ENCODE data around the gene MTFP1.

Gene MTFP1

DNA sequence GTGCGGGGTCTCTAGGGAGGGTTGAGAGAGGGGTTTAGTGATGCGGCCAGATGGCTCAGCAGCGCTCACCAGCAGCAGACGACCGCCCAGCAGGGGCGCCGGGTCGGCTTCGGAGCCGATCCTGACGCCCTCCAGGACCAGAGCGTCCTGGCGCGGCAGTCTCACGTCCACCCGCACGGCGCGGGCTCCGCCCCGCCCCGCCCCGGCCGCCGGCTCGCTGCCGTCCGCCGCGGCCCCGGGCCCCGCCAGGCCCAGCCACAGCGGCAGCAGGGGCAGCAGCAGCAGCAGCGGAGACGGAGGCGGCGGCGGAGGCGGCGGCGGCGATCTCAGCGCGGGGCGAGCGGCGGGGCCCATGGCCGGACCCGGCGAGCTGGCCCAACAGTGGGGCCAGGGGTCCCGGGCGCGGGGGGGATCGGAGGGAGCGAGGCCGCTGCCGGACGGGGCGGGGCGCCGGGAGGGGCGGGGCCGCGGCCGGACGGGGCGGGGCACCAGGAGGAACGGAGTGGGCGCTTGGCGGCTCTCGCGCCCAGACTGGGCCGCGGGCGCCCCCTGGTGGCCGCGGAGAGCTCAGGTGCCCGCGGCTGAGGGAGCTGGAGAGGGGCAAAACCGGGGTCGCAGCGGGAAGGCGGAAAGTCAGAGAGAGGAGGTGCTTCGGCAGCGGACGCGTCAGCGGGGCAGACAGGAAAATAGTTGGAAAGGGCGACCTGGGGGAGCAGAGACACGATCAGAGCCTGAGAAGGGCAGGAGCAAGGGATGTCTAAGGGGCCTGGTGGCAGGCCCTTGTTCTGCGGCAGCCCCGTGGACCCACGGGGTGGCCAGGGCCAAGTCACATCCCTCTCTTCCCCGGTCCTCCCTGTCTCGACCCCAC lies 38.4 kb upstream of the MTFP1 start, which contains the start of gene RNF215:
Gene RNF215 (minus strand): TSS at position 452 of the 868 bp plus-strand sequence. CDS start 98 bp downstream, at position 354.
- TF ChIP-seq CTCF (conservative IDR thresholded peaks at IDR 0.05) = peak; percentile 95
- H3K27ac ChIP-seq = peak within 1 kb of the TSS; percentile 81

- TF ChIP-seq CTCF (conservative IDR thresholded peaks at IDR 0.05) = peak; percentile 87
- H3K27ac ChIP-seq = peak overlapping the region; percentile 66; the same call in 1 of the 2 replicates
Observed at GRCh38 chr22:30390974-30391691, 34.4 kb upstream of the MTFP1 start.

GRCh38 chr22:30392661-30393321 lies 32.8 kb upstream of the MTFP1 start:
- TF ChIP-seq CTCF (conservative IDR thresholded peaks at IDR 0.05) = no peak
- peak overlapping the region; percentile 66 for H3K27ac ChIP-seq

GRCh38 chr22:30393322-30393680 lies 32.3 kb upstream of the MTFP1 start:
- no peak for TF ChIP-seq CTCF (conservative IDR thresholded peaks at IDR 0.05)

DNA sequence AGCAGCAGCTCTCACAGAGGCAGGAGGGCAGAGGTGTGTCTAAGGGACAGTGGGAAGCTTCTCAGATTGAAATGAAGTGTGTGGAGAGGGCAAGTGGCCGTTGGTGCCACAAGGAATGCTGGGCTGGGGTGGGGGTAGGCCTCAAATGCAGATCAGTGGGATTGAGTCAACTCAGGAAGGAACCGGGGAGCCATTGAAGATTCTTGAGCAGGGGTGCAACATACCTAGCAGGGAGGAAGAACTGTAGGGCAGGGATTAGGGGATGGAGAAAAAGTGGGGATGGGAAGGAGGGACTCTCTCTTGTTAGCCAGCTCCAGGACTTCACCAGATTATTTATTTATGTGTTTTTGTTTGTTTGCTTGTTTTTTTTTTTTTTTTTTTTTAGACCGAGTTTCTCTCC lies 31.7 kb upstream of the MTFP1 start:
- TF ChIP-seq CTCF (conservative IDR thresholded peaks at IDR 0.05) = no peak
- H3K27ac ChIP-seq = peak overlapping the region; percentile 66

More at GRCh38 chr22:30393322-30393680, 32.3 kb upstream of the MTFP1 start:
- H3K27ac ChIP-seq = peak overlapping the region; percentile 66

DNA sequence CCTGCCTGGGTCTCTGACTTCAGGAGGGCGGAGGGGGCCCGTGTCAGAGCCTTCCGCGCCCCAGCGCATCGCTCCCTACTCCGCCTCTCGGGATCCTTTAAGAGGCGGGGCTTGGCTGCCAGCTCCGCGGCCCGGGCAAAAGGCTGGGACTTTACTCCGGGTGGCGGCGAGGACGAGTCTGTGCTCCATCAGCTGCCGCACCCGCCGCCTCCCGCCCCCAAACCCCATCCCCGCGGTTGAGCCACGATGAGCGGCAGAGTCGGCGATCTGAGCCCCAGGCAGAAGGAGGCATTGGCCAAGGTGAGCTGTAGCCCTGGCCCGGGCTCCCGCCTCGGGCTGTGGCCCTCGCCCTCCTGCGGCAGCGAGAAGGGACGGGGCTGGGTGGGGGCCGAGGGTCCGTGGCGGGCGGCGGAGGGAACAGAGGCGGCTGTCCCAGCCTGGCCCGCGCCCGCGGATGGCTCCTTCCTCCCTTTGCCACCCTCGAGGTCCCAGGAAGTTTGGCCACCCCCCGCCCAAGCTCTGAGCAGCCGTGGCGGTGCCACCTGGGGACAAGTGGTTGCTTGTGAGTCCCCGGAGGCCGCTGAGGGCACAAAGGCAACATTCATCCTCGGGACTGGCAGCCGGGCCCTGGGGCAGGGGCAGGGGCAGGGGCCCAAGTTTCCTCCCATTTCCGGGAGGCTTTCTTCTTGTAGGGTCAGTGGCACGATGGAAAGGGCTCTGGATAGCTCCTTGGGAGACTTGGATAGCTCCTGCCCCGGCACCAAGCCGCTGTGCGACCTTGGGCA lies 28.5 kb upstream of the MTFP1 start, which contains the start of gene SEC14L2:
Gene SEC14L2 (plus strand): TSS at position 148 of the 785 bp plus-strand sequence. CDS start 99 bp downstream, at position 247.
- peak within 1 kb of the TSS; percentile 75 for H3K27ac ChIP-seq
- no peak for TF ChIP-seq CTCF (conservative IDR thresholded peaks at IDR 0.05)

Measured in VCaP (cell line).